Measurements from ENCODE around the gene AP1M2.
"Not testable (repeated sequence)": the region's sequence is repeated elsewhere in the genome, so short reads cannot be mapped to it uniquely, and the experiment has no call there.

AP1M2 gene

GRCh38 chr19:10533646-10534386 lies 53.3 kb downstream of the AP1M2 start:
- no peak for DNase-seq

- DNase-seq: no peak
These were observed 54.7 kb downstream of the AP1M2 start for GRCh38 chr19:10532457-10532856.

GRCh38 chr19:10526887-10527286 lies 60.2 kb downstream of the AP1M2 start:
- DNase-seq: not testable (repeated sequence)

GRCh38 chr19:10525636-10526035 lies 61.5 kb downstream of the AP1M2 start:
- DNase-seq: no peak

GRCh38 chr19:10523135-10523636 lies 63.9 kb downstream of the AP1M2 start:
- DNase-seq: no peak
